ENCODE measurements around the gene NRG2.

DNA sequence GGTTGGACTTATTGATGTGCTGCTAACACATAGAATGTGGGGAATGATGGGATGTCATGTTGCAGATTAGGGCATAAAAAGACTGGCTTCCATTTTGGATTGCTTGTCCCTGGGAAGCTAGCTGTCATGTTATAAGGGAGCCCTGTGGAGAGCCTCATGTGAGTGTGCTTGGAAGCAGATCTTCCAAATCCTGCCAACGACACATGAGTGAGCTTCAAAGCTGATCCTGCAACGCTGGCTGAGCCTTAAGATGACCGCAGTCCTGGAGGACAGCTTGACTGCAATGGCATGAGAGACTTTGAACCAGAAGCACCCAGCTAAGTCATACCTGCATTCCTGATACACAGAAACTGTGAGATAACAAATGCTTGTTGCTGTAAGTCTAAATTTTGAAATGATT is 63.6 kb downstream of the NRG2 start:
- TF ChIP-seq, protein P1, sequence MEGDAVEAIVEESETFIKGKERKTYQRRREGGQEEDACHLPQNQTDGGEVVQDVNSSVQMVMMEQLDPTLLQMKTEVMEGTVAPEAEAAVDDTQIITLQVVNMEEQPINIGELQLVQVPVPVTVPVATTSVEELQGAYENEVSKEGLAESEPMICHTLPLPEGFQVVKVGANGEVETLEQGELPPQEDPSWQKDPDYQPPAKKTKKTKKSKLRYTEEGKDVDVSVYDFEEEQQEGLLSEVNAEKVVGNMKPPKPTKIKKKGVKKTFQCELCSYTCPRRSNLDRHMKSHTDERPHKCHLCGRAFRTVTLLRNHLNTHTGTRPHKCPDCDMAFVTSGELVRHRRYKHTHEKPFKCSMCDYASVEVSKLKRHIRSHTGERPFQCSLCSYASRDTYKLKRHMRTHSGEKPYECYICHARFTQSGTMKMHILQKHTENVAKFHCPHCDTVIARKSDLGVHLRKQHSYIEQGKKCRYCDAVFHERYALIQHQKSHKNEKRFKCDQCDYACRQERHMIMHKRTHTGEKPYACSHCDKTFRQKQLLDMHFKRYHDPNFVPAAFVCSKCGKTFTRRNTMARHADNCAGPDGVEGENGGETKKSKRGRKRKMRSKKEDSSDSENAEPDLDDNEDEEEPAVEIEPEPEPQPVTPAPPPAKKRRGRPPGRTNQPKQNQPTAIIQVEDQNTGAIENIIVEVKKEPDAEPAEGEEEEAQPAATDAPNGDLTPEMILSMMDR (IDR thresholded peaks at IDR 0.05), result no peak
- no peak for TF ChIP-seq POLR2A (IDR thresholded peaks at IDR 0.05)
